ENCODE results near the gene ATP6V1G1. TPM values are rescaled to one million over a fixed set of nuclear protein-coding genes. Genes with fewer than 3 reads are reported as not detected.

Gene ATP6V1G1
- polyA plus RNA-seq, 1 donor (not counting 4 experiments of a cell fraction or from before 2014, with no cell fraction given), result 214 TPM

DNA sequence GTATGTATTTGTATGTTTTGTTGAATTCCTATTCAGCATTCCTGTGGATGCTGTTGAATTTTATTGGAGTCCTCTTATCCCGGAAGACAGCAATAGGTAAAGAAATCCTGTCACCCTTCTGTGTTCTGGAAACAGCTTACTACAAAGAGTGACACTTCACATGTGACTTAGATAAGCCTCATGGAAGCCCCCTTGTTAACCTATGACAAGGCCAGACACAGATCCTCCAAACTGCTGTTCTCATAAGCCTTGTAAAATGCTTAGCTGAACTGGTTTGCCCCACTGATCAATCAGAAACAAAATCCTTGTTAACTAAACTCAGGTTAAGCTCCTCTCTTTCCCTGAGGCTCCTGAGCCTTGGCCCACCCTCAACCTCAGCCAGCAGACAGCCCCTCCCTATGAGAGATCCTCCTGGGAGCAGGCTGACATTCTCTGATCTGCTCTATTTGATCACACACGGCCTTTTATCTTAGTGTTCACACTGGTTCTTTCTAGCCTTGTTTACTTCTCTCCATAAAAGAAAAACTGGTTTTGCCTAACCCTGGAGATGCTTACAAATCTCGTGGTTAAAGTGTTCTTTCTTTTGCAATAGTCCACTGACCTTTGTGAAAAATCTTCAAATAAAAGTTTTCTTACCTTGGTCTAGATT lies 29.4 kb upstream of the ATP6V1G1 start:
- Histone ChIP-seq H2AFZ (ENCODE audit: control insufficient read depth, low read length) (no peak overlapping the region), H3K79me2 (ENCODE audit: control insufficient read depth, insufficient read depth, low read length) (no peaks in the 10 kb centered on the region), H4K20me1 (ENCODE audit: control insufficient read depth, extremely low read depth, insufficient read depth, low read length) (no peaks in the 10 kb centered on the region), H3K27me3 (ENCODE audit: control insufficient read depth, extremely low read depth, insufficient read depth, low read length) (no peaks in the 10 kb centered on the region), H3K4me2 (ENCODE audit: control insufficient read depth, extremely low read depth, insufficient read depth, low read depth, low read length) (no peak overlapping the region), H3K9ac (ENCODE audit: control insufficient read depth, extremely low read depth, insufficient read depth, low read length) (no peak overlapping the region), H3K4me1 (ENCODE audit: control insufficient read depth, extremely low read depth, insufficient read depth, low read length) (peaks cover 4% of the 10 kb centered on the region), H3K27ac (ENCODE audit: control insufficient read depth, insufficient read depth, low read length) (no peak overlapping the region), H3K4me3 (ENCODE audit: control insufficient read depth in 2 of 3, extremely low read depth in 1 of 3, insufficient read depth in 2 of 3, low read depth in 1 of 3, low read length in 3 of 3) (no peak overlapping the region), H3K36me3 (ENCODE audit: control insufficient read depth in 2 of 2, extremely low read depth in 1 of 2, insufficient read depth in 2 of 2, low read length in 2 of 2) (no peaks in the 10 kb centered on the region), H3K9me1 (ENCODE audit: control insufficient read depth, extremely low read depth, insufficient read depth, low read length) (no peaks in the 10 kb centered on the region), H3K9me3 (ENCODE audit: control insufficient read depth, low read depth, low read length) (no peaks in the 10 kb centered on the region)
- no peak for TF ChIP-seq EZH2 (IDR thresholded peaks at IDR 0.05; ENCODE audit: low read length)
- TF ChIP-seq, protein P1, sequence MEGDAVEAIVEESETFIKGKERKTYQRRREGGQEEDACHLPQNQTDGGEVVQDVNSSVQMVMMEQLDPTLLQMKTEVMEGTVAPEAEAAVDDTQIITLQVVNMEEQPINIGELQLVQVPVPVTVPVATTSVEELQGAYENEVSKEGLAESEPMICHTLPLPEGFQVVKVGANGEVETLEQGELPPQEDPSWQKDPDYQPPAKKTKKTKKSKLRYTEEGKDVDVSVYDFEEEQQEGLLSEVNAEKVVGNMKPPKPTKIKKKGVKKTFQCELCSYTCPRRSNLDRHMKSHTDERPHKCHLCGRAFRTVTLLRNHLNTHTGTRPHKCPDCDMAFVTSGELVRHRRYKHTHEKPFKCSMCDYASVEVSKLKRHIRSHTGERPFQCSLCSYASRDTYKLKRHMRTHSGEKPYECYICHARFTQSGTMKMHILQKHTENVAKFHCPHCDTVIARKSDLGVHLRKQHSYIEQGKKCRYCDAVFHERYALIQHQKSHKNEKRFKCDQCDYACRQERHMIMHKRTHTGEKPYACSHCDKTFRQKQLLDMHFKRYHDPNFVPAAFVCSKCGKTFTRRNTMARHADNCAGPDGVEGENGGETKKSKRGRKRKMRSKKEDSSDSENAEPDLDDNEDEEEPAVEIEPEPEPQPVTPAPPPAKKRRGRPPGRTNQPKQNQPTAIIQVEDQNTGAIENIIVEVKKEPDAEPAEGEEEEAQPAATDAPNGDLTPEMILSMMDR (optimal IDR thresholded peaks at IDR 0.05 in 1 of 3, IDR thresholded peaks at IDR 0.05 in 1 of 3, conservative IDR thresholded peaks at IDR 0.05 in 1 of 3; ENCODE audit: extremely low read depth in 1 of 3, insufficient read depth in 2 of 3, low read length in 3 of 3), result no peak
- DNase-seq (ENCODE audit: low read depth, low spot score) (no peak), FAIRE-seq (no peak)
- dilution Hi-C loops (cut with MboI; ENCODE audit: extremely low pct_ligation_motif_present, low sequenced_read_pairs), result no loop called here

- Histone ChIP-seq H3K9me3 (ENCODE audit: control insufficient read depth, low read depth, low read length) (no peaks in the 10 kb centered on the region), H3K27me3 (ENCODE audit: control insufficient read depth, extremely low read depth, insufficient read depth, low read length) (no peaks in the 10 kb centered on the region), H3K27ac (ENCODE audit: control insufficient read depth, insufficient read depth, low read length) (no peak overlapping the region), H3K9me1 (ENCODE audit: control insufficient read depth, extremely low read depth, insufficient read depth, low read length) (no peaks in the 10 kb centered on the region), H3K4me3 (ENCODE audit: control insufficient read depth in 2 of 3, extremely low read depth in 1 of 3, insufficient read depth in 2 of 3, low read depth in 1 of 3, low read length in 3 of 3) (no peak overlapping the region), H3K9ac (ENCODE audit: control insufficient read depth, extremely low read depth, insufficient read depth, low read length) (no peak overlapping the region), H3K4me2 (ENCODE audit: control insufficient read depth, extremely low read depth, insufficient read depth, low read depth, low read length) (no peak overlapping the region), H3K4me1 (ENCODE audit: control insufficient read depth, extremely low read depth, insufficient read depth, low read length) (no peaks in the 10 kb centered on the region), H3K79me2 (ENCODE audit: control insufficient read depth, insufficient read depth, low read length) (no peaks in the 10 kb centered on the region), H4K20me1 (ENCODE audit: control insufficient read depth, extremely low read depth, insufficient read depth, low read length) (no peaks in the 10 kb centered on the region), H3K36me3 (ENCODE audit: control insufficient read depth in 2 of 2, extremely low read depth in 1 of 2, insufficient read depth in 2 of 2, low read length in 2 of 2) (no peaks in the 10 kb centered on the region), H2AFZ (ENCODE audit: control insufficient read depth, low read length) (no peak overlapping the region)
- dilution Hi-C loops (cut with MboI; ENCODE audit: extremely low pct_ligation_motif_present, low sequenced_read_pairs), result no loop called here
- TF ChIP-seq, protein P1 (optimal IDR thresholded peaks at IDR 0.05 in 1 of 3, IDR thresholded peaks at IDR 0.05 in 1 of 3, conservative IDR thresholded peaks at IDR 0.05 in 1 of 3; ENCODE audit: extremely low read depth in 1 of 3, insufficient read depth in 2 of 3, low read length in 3 of 3), result no peak
- no peak for TF ChIP-seq EZH2 (IDR thresholded peaks at IDR 0.05; ENCODE audit: low read length)
- DNase-seq (ENCODE audit: low read depth, low spot score), result no peak
- no peak for FAIRE-seq
Measured at GRCh38 chr9:114559830-114560513, 27.6 kb upstream of the ATP6V1G1 start.
